Cardiac fibroblast (primary cell): ENCODE measurements around the gene TMC2.
A peak's percentile ranks its signal among the peaks of the same experiment; 100 is the strongest.

ENCODE experiments used
- DNase-seq, 2 donors: peaks; one replicate each; pipeline versions ENCODE4 v3.0.0 to v3.0.0-alpha.2; 2010; ENCODE audit warnings: low read depth in 2 of 2
- H3K4me3 ChIP-seq, 2 donors: replicated peaks in 1 of 2; 1 replicate in 1 of 2; 2 replicates in 1 of 2; pipeline ENCODE4 v1.5.1; 2011; ENCODE audit warnings: low read depth in 2 of 2, low read length in 2 of 2, mild to moderate bottlenecking in 2 of 2, moderate library complexity in 1 of 2
- TF ChIP-seq, protein P1 (sequence below): IDR thresholded peaks from one replicate; pipeline ENCODE4 v1.5.1; 2011; ENCODE audit warnings: low read depth, mild to moderate bottlenecking, low read length, inconsistent platforms

The TMC2 gene

DNA sequence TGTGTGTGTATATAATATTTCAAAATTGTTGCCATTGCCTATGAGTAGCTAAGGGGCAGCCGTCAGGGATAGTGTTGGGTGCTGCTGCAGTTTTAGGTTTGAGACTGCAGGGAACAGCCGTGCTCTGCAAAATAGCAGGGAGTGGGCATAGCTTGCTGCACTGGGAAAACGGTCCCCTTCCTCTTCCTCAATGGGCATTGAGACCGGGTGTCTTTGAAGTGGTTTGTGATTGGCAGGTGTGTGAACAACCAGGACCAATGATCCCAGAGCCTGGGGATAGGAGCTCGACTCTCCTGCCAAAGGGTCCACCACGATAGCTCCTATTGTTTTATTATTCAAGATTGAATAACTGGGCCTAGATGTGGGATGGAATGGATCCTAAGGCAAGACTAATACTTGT lies 151.1 kb downstream of the TMC2 start:
- TF ChIP-seq, protein P1, sequence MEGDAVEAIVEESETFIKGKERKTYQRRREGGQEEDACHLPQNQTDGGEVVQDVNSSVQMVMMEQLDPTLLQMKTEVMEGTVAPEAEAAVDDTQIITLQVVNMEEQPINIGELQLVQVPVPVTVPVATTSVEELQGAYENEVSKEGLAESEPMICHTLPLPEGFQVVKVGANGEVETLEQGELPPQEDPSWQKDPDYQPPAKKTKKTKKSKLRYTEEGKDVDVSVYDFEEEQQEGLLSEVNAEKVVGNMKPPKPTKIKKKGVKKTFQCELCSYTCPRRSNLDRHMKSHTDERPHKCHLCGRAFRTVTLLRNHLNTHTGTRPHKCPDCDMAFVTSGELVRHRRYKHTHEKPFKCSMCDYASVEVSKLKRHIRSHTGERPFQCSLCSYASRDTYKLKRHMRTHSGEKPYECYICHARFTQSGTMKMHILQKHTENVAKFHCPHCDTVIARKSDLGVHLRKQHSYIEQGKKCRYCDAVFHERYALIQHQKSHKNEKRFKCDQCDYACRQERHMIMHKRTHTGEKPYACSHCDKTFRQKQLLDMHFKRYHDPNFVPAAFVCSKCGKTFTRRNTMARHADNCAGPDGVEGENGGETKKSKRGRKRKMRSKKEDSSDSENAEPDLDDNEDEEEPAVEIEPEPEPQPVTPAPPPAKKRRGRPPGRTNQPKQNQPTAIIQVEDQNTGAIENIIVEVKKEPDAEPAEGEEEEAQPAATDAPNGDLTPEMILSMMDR: no peak

DNA sequence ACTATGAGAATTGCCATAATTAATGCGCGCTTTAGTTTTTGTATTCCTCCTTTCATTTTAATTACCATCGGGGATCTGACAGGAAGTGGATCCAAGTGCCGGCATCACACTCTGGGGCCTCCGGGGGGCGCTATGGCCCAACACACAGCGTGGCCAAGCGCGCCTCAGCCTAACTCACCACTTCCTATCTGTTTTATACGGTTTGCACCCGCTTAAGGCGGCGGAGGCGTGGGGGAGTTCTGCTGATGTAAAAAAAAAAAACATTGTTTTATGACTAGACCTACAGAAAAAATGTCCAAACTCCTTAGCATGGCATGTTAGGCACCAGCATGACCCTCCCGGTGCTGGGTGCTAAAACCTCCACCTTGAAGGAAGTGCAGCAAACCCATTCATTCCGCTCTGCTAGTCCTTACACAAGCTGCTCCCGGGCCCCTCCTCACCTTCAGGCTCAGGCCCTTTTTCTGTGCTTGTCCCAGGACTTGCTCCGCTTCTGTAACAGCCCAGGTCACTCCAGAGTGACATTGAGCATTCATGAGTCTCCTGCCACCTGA lies 151.7 kb downstream of the TMC2 start:
- TF ChIP-seq, protein P1: peak; percentile 82
- peak; percentile 64 to 66 for DNase-seq

More for the DNA sequence above, 151.1 kb downstream of the TMC2 start:
- DNase-seq: no peak
- no peak overlapping the region for H3K4me3 ChIP-seq

DNA sequence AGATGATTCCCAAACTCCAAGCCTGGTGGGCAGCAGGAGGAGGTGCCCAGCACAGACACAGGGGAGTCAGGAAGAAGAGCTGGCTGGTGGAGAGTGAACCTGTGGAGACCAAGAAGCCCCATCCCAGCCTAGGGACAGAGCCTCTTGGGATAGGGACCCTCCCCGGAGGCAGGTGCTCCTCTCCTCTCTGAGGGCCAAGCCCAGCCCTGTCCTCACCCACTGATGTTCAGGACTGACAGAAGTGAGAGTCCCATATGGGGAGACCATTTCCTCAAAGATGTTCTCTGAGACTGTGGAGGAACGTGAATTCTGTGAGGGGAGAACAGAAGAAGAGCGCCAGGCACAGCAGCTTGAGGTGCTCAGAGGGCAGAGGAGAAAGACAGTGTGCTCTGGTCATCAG lies 153.8 kb downstream of the TMC2 start:
- TF ChIP-seq, protein P1: no peak
- no peak overlapping the region for H3K4me3 ChIP-seq
- no peak for DNase-seq

More for the DNA sequence above, 151.7 kb downstream of the TMC2 start:
- H3K4me3 ChIP-seq: no peak overlapping the region

DNA sequence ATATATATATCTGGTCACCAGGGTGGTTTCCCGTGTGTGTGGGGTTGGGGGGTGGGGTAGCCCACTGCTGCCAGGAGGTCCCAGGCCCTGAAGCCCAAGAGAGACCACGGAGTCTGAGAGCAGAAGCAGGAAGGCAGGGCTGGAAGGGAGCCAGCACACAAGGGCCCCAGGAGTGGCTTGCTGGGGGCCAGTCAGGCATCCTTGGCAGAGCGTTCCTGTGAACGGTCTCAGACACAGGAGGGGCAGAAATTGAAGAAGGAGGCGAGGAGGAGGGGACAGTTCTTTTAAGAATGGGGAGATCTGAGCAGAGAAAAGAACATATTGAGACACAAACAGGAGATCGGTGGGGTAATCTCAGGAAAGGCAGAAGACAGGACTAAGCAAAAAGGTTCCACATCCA lies 154.3 kb downstream of the TMC2 start:
- DNase-seq: no peak
- H3K4me3 ChIP-seq: no peak overlapping the region
- TF ChIP-seq, protein P1: no peak

DNA sequence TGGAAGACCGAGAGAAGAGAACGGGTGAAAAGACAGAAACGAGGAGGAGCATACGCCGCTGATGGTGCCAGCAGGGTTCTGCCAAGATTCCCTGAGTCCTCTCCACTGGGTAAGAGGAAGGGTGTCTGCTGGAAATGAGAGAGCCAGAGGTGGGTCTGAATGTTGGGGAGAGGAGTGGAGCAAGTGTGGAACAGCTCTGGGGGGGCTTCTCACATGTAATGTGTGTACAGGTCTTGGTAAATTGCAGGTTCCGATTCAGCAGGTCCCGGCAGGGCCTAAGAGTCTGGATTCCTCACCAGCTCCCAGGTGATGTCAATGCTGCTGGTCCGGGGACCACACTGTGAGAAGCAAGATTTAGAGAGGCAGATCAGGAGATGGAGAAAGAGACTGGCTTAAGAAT lies 154.8 kb downstream of the TMC2 start:
- TF ChIP-seq, protein P1: no peak
- no peak overlapping the region for H3K4me3 ChIP-seq
- DNase-seq: no peak
